ENCODE results near the gene XAB2. TPM values are rescaled to one million over a fixed set of nuclear protein-coding genes. Genes with fewer than 3 reads are reported as not detected.
"Not testable (repeated sequence)": the region's sequence is repeated elsewhere in the genome, so short reads cannot be mapped to it uniquely, and the experiment has no call there.

The XAB2 gene
- polyA plus RNA-seq, 1 experiment, result 39.8 TPM

- TF ChIP-seq, protein P1, sequence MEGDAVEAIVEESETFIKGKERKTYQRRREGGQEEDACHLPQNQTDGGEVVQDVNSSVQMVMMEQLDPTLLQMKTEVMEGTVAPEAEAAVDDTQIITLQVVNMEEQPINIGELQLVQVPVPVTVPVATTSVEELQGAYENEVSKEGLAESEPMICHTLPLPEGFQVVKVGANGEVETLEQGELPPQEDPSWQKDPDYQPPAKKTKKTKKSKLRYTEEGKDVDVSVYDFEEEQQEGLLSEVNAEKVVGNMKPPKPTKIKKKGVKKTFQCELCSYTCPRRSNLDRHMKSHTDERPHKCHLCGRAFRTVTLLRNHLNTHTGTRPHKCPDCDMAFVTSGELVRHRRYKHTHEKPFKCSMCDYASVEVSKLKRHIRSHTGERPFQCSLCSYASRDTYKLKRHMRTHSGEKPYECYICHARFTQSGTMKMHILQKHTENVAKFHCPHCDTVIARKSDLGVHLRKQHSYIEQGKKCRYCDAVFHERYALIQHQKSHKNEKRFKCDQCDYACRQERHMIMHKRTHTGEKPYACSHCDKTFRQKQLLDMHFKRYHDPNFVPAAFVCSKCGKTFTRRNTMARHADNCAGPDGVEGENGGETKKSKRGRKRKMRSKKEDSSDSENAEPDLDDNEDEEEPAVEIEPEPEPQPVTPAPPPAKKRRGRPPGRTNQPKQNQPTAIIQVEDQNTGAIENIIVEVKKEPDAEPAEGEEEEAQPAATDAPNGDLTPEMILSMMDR (IDR thresholded peaks at IDR 0.05; ENCODE audit: insufficient read depth, low read depth, low read length), result no peak
- no peak overlapping the region for H3K4me3 ChIP-seq (ENCODE audit: low read depth, low read length)
- no peaks in the 10 kb centered on the region for H3K36me3 ChIP-seq (ENCODE audit: control insufficient read depth, insufficient read depth, low read length)
- no peak for DNase-seq (ENCODE audit: low read depth)
- ChIA-PET POLR2A (no interaction called here), CTCF (interaction anchor here (1.0 kb wide), 1 partner anchor 21 kb away, joined by 3 read pairs; no protein-coding TSS in a partner anchor)
- H3K27me3 ChIP-seq (ENCODE audit: control insufficient read depth, insufficient read depth, low read length), result peaks cover 1% of the 10 kb centered on the region
Observed at GRCh38 chr19:7589822-7590221, 39.5 kb downstream of the XAB2 start.

- Histone ChIP-seq H3K36me3 (ENCODE audit: control insufficient read depth, insufficient read depth, low read length) (no peaks in the 10 kb centered on the region), H3K27me3 (ENCODE audit: control insufficient read depth, insufficient read depth, low read length) (no peaks in the 10 kb centered on the region), H3K4me3 (ENCODE audit: low read depth, low read length) (no peak overlapping the region)
- ChIA-PET POLR2A (no interaction called here), CTCF (interaction anchor here (1.4 to 1.9 kb wide), 2 partner anchors 9 to 14 kb away, joined by 5 to 7 read pairs; no protein-coding TSS in a partner anchor)
- DNase-seq (ENCODE audit: low read depth), result no peak
- TF ChIP-seq, protein P1 (IDR thresholded peaks at IDR 0.05; ENCODE audit: insufficient read depth, low read depth, low read length), result no peak
Observed at GRCh38 chr19:7582446-7582845, 46.9 kb downstream of the XAB2 start.

- TF ChIP-seq, protein P1 (IDR thresholded peaks at IDR 0.05; ENCODE audit: insufficient read depth, low read depth, low read length), result no peak
- DNase-seq (ENCODE audit: low read depth), result no peak
- CTCF ChIA-PET, result interaction anchor here (2.7 kb wide), 1 partner anchor 11 kb away, joined by 13 read pairs; no protein-coding TSS in a partner anchor
- Histone ChIP-seq H3K27me3 (ENCODE audit: control insufficient read depth, insufficient read depth, low read length) (no peaks in the 10 kb centered on the region), H3K4me3 (ENCODE audit: low read depth, low read length) (no peak overlapping the region), H3K36me3 (ENCODE audit: control insufficient read depth, insufficient read depth, low read length) (no peaks in the 10 kb centered on the region)
- POLR2A ChIA-PET, result no interaction called here
Observed at GRCh38 chr19:7579182-7579581, 50.2 kb downstream of the XAB2 start.

- TF ChIP-seq, protein P1 (IDR thresholded peaks at IDR 0.05; ENCODE audit: insufficient read depth, low read depth, low read length), result no peak
- no peak for DNase-seq (ENCODE audit: low read depth)
- ChIA-PET CTCF (interaction anchor here (1.0 to 2.7 kb wide), 2 partner anchors 10 to 227 kb away, joined by 4 to 13 read pairs; no protein-coding TSS in a partner anchor), POLR2A (no interaction called here)
- Histone ChIP-seq H3K4me3 (ENCODE audit: low read depth, low read length) (no peak overlapping the region), H3K27me3 (ENCODE audit: control insufficient read depth, insufficient read depth, low read length) (no peaks in the 10 kb centered on the region), H3K36me3 (ENCODE audit: control insufficient read depth, insufficient read depth, low read length) (no peaks in the 10 kb centered on the region)
Observed at GRCh38 chr19:7578127-7578526, 51.2 kb downstream of the XAB2 start.

- H3K27me3 ChIP-seq (ENCODE audit: control insufficient read depth, insufficient read depth, low read length); H3K36me3 ChIP-seq (ENCODE audit: control insufficient read depth, insufficient read depth, low read length); POLR2A ChIA-PET; DNase-seq (ENCODE audit: low read depth); H3K4me3 ChIP-seq (ENCODE audit: low read depth, low read length): not testable (repeated sequence)
- CTCF ChIA-PET, result interaction anchor here (1.1 to 2.7 kb wide), 3 partner anchors 9 to 103 kb away, joined by 3 to 13 read pairs (median 5); partner anchors contain the start of gene TRAPPC5
Observed at GRCh38 chr19:7577422-7577821, 51.9 kb downstream of the XAB2 start.
